Left lung (tissue), 10 donors: Measurements from ENCODE around the gene RHOF. TPM values are rescaled to one million over a fixed set of nuclear protein-coding genes. Genes with fewer than 3 reads are reported as not detected.
A peak's percentile ranks its signal among the peaks of the same experiment; 100 is the strongest.

Source experiments
- ATAC-seq: fragments of 200-7000 bp; cut with Tn5 transposase; one replicate; pipeline ENCODE4 v1.9.1; 2020; ENCODE audit warnings: moderate library complexity
- DNase-seq, 4 donors: peaks; one replicate each; pipeline ENCODE4 v3.0.0-alpha.2; 2013 to 2020
- H3K27ac ChIP-seq, 2 donors: fragments of 200-600 bp; sonication (generic) in 1 of 2; one replicate each; pipeline versions ENCODE4 v1.5.0 to v1.8.0; 2020 to 2021
- H3K27me3 ChIP-seq, 2 donors: fragments of 200-600 bp; sonication (generic) in 1 of 2; one replicate each; pipeline versions ENCODE4 v1.5.0 to v1.8.0; 2020 to 2021
- H3K36me3 ChIP-seq, 2 donors: fragments of 200-600 bp; sonication (generic) in 1 of 2; one replicate each; pipeline versions ENCODE4 v1.5.0 to v1.8.0; 2020 to 2021
- H3K4me1 ChIP-seq, 2 donors: fragments of 200-600 bp; one replicate each; pipeline ENCODE4 v1.8.0; 2021
- H3K4me3 ChIP-seq, 2 donors: fragments of 200-600 bp; sonication (generic) in 1 of 2; one replicate each; pipeline versions ENCODE4 v1.5.0 to v1.8.0; 2020 to 2021; ENCODE audit warnings: mild to moderate bottlenecking in 1 of 2
- H3K9me3 ChIP-seq, 2 donors: fragments of 200-600 bp; sonication (generic) in 1 of 2; one replicate each; pipeline versions ENCODE4 v1.5.0 to v1.8.0; 2020 to 2021
- CTCF ChIP-seq, 2 donors: fragments of 200-600 bp; sonication (generic) in 1 of 2; IDR thresholded peaks; one replicate each; pipeline versions ENCODE4 v1.5.0 to v1.8.0; 2021; ENCODE audit warnings: antibody characterized with exemption in 2 of 2
- intact Hi-C, 2 donors: fragments of 100-400 bp; cut with DNase I; formaldehyde crosslinking; loops; one replicate each; pipeline versions ENCODE4 v1.11.2 to v1.14.2; 2022
- polyA plus RNA-seq, 6 donors: library from polyadenylated mRNA; unstranded; fragments of 120-200 nt; gene quantifications; one replicate each; pipeline ENCODE4 v1.2.1, GENCODE V29; 2013; ENCODE audit not compliant: insufficient read length in 6 of 6
- total RNA-seq, 2 donors: library from RNA; stranded (reverse); fragmentation: NEBNext Ultra II Directional; extraction: Animal tissue kit (Norgen Biotek cat#: 25700); gene quantifications; one replicate each; pipeline ENCODE4 v1.2.1, GENCODE V29; 2021
- donor health status: DM: no; HTN: yes; CAD: no.
- donor health status: DM: no; HTN: no; CAD: no.

Gene RHOF
- total and polyA plus RNA-seq, 8 donors = 8.5 to 48.3 (median 12.3) TPM

DNA sequence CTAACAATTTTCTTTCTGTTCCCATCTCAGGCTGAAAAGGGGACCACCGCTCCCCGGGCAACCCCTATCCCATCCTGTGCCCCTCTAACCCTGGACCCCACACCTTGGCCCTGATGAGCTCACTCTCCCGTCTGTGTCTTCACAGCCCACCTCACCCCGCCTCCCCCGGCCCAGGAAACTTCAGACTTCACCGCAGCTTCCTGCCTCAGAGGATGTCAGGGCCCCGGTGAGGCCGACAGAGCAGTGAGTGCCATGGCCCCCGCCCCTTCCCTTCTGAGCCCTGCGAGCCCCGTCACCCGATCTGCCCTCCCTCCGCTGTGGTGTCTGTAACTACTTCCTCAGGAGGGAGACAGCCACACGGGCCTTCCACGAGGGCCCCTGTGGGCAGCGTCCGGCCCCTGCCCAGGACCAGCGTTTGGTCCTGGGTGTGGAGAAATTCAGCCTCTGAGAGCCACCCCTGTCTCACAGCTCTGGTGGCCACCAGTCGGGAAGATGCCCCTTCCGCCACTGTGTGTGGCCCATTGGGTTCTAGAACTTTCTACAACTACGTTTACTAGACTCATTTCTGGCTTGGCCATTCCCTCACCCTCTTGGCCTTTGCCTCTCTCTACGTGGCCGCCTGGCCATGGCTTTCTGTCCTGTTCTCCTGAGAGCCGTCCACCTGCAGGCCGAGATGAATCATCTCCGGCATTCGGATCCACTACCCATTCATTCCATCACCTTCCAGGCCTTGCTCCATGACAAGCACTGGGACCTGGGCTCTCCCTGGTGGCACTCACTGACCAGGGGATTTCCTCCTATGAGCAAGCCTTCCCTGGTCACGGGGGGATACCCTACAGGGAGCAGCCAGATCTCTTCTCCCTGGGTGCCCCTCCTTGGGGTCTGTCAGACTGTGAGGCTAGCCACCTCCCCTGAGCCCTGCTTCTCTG is 3.4 kb downstream of the RHOF start:
- peaks cover 11 to 89% of the 10 kb centered on the region in 2 donors for H3K4me1 ChIP-seq
- H3K9me3 ChIP-seq = no peaks in the 10 kb centered on the region
- H3K27me3 ChIP-seq = no peaks in the 10 kb centered on the region
- intact Hi-C loops = loop anchor here in 1 of 2 donors (10.0 kb wide), 1 partner anchor 95 kb away; the partner anchor contains the start of gene PSMD9
- TF ChIP-seq CTCF (IDR thresholded peaks at IDR 0.05) = no peak
- no peaks in the 10 kb centered on the region for H3K36me3 ChIP-seq
- peak overlapping the region in 1 of 2 donors; percentile 18 for H3K4me3 ChIP-seq
- DNase-seq (peak in 2 of 4 donors; percentile 86 to 95), ATAC-seq (no peak)
- peak overlapping the region; percentile 46 to 100 for H3K27ac ChIP-seq

- no peaks in the 10 kb centered on the region for H3K36me3 ChIP-seq
- no peaks in the 10 kb centered on the region for H3K27me3 ChIP-seq
- TF ChIP-seq CTCF (IDR thresholded peaks at IDR 0.05) = peak in 1 of 2 donors; percentile 11
- peak overlapping the region; percentile 46 to 100 for H3K27ac ChIP-seq
- ATAC-seq (no peak), DNase-seq (peak in 1 of 4 donors; percentile 87)
- H3K4me3 ChIP-seq = peak overlapping the region in 1 of 2 donors; percentile 18
- H3K4me1 ChIP-seq = peaks cover 4 to 82% of the 10 kb centered on the region in 2 donors
- H3K9me3 ChIP-seq = no peaks in the 10 kb centered on the region
- intact Hi-C loops = no loop called here
Observed at GRCh38 chr12:121789233-121789781, 4.2 kb downstream of the RHOF start.

DNA sequence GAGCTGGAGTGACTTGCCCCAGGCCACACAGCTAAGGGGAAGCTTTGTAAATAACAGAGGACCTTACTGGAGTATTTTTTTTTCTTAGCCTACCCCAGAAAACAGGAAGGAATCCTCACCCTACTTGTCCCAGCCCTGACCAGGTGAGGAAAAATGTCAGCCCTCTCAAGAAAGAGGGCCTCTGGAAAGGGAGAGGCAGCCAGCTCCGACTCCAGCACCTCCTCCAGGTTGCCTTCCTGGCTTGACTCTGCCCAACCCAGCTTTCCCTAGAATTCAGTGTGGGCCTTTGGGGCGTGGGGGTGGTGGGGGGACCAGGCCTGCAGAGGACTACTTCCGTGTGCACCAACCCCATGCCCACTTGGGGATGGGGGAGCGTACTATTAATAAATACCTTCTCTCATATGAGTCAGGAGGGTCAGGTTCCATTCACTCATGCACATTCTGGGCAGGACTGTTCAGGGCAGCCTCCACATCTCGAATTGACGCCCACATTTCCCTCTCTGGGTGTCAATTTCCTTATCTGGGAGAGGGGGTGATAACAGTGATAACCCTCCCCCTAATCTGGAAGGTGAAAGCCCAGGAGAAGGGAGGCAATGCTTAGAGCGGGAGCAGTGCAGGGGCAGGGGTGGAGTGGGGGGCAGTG is 5.2 kb downstream of the RHOF start:
- no peaks in the 10 kb centered on the region for H3K9me3 ChIP-seq
- no peak for TF ChIP-seq CTCF (IDR thresholded peaks at IDR 0.05)
- peaks cover 3 to 79% of the 10 kb centered on the region in 2 donors for H3K4me1 ChIP-seq
- H3K36me3 ChIP-seq = no peaks in the 10 kb centered on the region
- no peak overlapping the region for H3K4me3 ChIP-seq
- H3K27me3 ChIP-seq = no peaks in the 10 kb centered on the region
- ATAC-seq (no peak), DNase-seq (no peak)
- peak overlapping the region in 1 of 2 donors; percentile 100 for H3K27ac ChIP-seq
- intact Hi-C loops = no loop called here

- peak overlapping the region; percentile 47 to 100 for H3K27ac ChIP-seq
- H3K27me3 ChIP-seq = no peaks in the 10 kb centered on the region
- no peaks in the 10 kb centered on the region for H3K9me3 ChIP-seq
- DNase-seq = peak in 2 of 4 donors; percentile 71 to 81
- intact Hi-C loops = no loop called here
- TF ChIP-seq CTCF (IDR thresholded peaks at IDR 0.05) = no peak
- H3K4me1 ChIP-seq = peaks cover 5 to 76% of the 10 kb centered on the region in 2 donors
- peak; percentile 12 for ATAC-seq
- H3K4me3 ChIP-seq = no peak overlapping the region
- no peaks in the 10 kb centered on the region for H3K36me3 ChIP-seq
Observed at GRCh38 chr12:121787063-121788025, 6.1 kb downstream of the RHOF start.
